AG08395 (cell line): ENCODE results near the gene PADI4.

ENCODE experiments used
- DNase-seq: peaks from one replicate; pipeline ENCODE4 v3.0.0; 2012; ENCODE audit warnings: mixed read lengths, low spot score

Gene PADI4

DNA sequence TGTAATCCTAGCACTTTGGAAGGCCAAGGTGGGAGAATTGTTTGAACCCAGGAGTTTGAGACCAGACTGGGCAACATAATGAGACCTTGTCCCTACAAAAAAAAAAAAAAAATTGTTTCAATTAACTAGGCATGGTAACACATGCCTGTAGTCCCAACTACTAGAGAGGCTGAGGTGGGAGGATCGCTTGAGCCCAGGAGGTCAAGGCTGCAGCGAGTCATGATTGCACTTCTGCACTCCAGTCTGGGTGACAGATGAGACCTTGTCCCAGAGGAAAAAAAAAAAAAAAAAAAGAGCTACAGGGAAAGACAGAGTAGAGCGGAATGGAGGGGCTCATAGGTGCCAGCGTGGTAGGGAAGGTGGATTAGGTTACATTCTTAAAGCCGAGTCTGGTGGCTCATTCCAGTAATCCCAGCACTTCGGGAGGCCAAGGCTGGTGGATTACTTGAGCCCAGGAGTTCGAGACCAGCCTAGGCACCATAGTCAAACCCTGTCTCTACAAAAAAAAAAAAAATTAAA is 43.0 kb downstream of the PADI4 start:
- no peak for DNase-seq

- no peak for DNase-seq
Measured at GRCh38 chr1:17351598-17352324, 43.8 kb downstream of the PADI4 start.

- DNase-seq = no peak
Measured at GRCh38 chr1:17352419-17352909, 44.5 kb downstream of the PADI4 start.

DNA sequence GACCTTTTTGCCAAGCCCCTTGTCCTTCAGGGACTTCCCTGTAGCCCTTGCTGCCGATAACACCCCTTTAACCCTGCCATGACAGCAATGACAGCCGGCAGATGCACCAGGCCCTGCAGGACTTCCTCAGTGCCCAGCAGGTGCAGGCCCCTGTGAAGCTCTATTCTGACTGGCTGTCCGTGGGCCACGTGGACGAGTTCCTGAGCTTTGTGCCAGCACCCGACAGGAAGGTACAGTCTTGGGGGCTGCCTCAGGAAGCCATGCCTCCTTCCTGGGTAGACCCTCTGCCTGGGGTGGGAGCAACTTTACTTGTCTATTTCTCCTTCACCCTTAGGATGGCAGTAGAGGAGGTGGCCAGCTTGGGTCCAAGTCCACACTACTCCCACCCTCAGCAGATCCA is 47.9 kb downstream of the PADI4 start:
- no peak for DNase-seq

DNA sequence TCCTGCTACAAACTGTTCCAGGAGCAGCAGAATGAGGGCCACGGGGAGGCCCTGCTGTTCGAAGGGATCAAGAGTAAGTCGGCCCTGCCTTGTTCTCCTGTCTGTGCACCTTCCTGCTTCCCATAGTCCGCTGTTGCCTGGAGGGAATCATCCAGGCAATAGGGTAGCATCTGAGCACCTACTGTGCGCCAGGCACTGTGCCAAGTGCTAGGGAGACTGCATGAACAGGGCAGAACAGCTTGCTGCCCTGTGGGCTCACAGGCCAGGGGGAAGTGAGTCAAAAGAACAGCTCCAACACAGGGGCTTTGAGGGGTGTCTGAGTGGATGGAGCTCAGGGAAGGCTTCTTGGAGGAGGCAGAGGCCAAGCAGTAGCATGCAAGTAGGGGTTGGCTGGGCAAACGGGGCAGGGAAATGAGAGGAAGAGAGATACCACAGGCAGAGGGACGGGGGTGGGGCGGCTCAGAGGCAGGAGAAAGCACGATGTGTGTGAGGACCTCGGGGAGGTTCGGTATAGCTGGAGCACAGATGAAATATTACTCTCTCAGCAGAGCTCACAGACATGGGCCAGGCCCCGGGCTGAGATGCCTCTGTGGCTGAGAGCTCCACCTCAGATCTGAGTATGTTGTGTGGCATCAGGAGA is 48.5 kb downstream of the PADI4 start:
- DNase-seq = no peak

DNA sequence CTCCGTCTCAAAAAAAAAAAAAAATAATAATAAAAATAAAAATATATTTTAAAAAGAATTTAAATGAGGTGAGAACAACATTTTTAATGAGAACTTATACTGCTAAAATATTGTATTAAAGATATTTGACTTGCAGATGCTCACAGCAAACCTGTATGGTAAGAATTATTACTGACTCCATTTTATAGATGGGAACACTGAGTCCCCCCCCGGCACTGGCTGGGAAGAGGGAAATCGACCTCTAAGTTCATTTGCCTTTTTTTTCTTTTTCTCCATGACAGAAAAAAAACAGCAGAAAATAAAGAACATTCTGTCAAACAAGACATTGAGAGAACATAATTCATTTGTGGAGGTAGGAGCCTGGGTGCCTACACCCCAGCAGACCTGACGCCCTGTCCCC is 50.6 kb downstream of the PADI4 start:
- no peak for DNase-seq

- DNase-seq = no peak
Measured at GRCh38 chr1:17359031-17359430, 51.0 kb downstream of the PADI4 start.

- DNase-seq = no peak
Measured at GRCh38 chr1:17359808-17360207, 51.8 kb downstream of the PADI4 start.

GRCh38 chr1:17360272-17360956 is 52.4 kb downstream of the PADI4 start:
- no peak for DNase-seq

DNA sequence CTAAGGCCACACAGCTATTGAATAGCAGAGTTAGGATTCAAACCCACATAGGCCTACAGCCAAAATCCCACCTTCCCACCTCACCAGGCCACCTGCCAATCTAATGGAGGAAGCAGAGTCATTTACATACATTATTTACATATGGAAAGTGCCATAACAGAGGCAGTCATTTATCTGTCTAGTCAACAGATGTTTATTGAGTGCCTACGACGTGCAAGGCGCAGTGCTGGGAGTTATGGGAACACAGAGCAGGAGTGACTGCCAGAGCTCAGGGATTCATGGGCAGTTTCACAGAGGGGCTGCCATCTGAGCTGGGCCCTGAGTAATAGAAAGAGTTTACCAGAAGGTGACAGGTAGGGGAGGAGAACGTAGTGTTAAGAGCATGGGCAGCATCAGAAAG is 53.7 kb downstream of the PADI4 start:
- no peak for DNase-seq

GRCh38 chr1:17363351-17363750 is 55.4 kb downstream of the PADI4 start:
- DNase-seq = no peak

GRCh38 chr1:17363771-17364170 is 55.8 kb downstream of the PADI4 start:
- no peak for DNase-seq

DNA sequence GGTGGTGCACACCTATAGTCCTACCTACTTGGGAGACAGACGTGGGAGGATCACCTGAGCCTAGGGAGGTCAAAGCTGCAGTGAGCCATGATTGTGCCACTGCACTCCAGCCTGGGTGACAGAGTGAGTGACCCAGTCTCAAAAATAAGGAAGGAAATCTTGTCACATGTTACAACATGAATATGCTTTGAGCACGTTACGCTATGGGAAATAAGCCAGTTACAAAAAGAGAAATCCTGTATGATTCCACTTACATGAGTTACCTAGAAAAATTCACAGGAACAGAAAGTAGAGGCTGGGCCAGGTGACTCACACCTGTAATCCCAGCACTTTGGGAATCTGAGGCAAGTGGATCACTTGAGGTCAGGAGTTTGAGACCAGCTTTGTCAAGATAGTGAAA is 57.3 kb downstream of the PADI4 start:
- DNase-seq = no peak

DNA sequence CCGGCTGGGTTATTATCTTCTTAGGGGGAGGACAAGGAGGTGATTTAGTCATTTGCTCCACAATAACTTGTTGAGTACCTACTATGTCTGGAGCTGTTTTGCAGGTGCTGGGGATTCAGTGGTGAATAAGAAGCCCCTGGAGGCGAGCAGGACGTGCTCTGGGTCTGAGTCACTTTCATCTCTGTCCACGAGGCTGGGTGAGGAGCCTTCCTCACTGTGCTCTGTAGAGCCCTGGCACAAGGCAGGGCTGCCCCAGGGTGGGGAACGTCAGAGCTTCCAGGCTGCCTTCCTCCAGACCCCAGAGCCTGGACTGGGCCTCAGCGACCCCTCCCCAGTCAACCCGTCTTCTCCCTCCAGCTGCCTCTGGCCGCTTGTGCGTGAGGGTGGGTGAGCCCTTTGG is 61.5 kb downstream of the PADI4 start:
- peak; percentile 46 for DNase-seq

DNA sequence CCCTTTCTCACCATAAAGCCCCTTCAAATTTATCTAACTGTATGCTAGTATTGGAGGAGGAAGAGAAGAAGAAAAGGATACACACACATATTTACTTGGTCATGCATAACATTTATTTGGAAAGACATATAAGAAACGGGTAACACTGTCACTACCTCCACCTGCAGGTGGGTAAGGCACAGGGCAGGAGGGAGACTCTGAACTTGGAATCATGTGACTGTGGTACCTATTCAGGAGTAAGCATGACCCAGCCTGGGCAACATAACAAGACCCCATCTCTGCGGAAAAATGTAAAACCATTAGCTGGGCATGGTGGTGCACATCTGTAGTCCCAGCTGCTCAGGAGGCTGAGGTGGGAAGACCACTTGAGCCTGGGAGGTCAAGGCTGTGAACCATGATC is 62.6 kb downstream of the PADI4 start:
- no peak for DNase-seq

DNA sequence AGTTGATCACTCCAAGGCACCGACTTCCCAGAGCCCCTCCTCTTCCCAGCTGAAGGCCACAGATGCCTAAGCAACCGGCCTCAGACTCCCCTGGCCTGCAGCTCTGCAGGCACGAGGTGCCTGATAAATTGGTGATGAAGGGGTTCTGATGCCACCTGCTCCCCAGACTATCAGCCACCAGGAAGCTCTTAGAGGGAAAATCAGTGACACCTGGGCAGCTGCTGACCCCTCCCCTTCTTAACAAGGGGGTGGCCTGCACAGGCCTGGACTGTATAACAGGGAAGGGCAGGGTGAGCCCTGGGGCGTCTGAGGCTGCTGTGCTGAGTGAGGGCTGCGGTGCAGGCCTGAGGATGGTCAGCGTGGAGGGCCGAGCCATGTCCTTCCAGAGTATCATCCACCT is 63.9 kb downstream of the PADI4 start, which contains the start of gene PADI6:
Gene PADI6 (plus strand): TSS at position 301 of the 400 bp plus-strand sequence. CDS start 50 bp downstream, at position 351.
- no peak for DNase-seq

- no peak for DNase-seq
Measured at GRCh38 chr1:17372955-17373354, 65.0 kb downstream of the PADI4 start.

- DNase-seq = no peak
Measured at GRCh38 chr1:17375651-17376050, 67.7 kb downstream of the PADI4 start.

- DNase-seq = no peak
Measured at GRCh38 chr1:17377325-17377953, 69.4 kb downstream of the PADI4 start.

DNA sequence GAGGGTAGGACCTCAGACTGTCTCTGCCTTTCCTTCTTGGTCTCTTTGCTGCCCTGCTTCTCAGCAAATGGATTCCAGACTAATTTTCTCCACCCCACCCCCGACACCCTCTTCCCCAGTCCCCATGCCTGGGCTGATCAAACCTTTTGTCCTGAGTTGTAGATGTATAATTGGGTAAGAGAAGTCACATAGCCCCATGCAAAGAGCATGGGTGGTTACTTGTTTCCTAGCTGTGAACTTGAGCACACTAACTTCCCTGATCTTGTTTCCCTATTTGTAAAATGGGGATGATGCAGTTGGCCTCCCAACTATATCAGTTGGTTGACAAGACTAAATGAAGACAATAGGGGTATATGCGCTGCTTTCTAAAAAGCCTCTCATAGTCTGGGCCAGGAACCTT is 73.2 kb downstream of the PADI4 start:
- no peak for DNase-seq

GRCh38 chr1:17392199-17392740 is 84.3 kb downstream of the PADI4 start:
- DNase-seq = no peak

GRCh38 chr1:17393230-17393629 is 85.2 kb downstream of the PADI4 start:
- no peak for DNase-seq
